RWPE1 (cell line): ENCODE measurements around the gene CD302.
"Not testable (repeated sequence)": the region's sequence is repeated elsewhere in the genome, so short reads cannot be mapped to it uniquely, and the experiment has no call there.

ENCODE experiments used
- CTCF ChIA-PET: fragments of 350-600 bp; sonication (Branson Sonifier 250); formaldehyde crosslinking; extraction: SDS; loops from one replicate; lab custom pipeline; 2021; lab: Yijun Ruan, JAX
- POLR2A ChIA-PET: fragments of 400-600 bp; formaldehyde crosslinking; extraction: SDS; loops from one replicate; lab custom pipeline; 2020; ENCODE audit warnings: antibody characterized with exemption; ENCODE audit not compliant: low non-redundant PET; lab: Yijun Ruan, JAX
- DNase-seq: peaks from one replicate; pipeline ENCODE4 v3.0.0; 2012; ENCODE audit warnings: low spot score
- H3K27ac ChIP-seq: fragments of 450-650 bp; 2 replicates; pipeline ENCODE4 v1.5.1; 2017
- TF ChIP-seq, protein P1 (sequence below): fragments of 450-650 bp; conservative IDR thresholded peaks from 2 replicates; pipeline ENCODE4 v1.5.1; 2017; ENCODE audit warnings: low read depth, mild to moderate bottlenecking

Gene CD302

DNA sequence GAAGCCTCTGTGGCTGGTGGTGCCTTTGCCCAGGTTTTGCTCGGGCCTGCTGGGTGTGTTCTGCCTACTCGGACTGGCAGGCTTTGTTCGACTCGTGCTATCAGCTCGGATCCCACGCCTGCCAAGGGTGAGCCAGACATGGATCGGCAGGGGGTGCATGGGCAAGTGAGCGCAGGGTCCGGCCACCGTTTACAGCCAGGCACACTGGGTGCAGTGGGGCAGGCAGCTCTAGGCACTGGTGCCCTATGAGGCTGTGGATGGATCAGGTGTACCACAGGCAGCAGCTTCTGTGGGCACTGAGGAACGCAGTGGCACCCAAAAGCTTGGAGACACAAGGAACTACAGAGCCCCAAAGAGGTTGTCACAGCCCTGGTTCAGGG is 60.1 kb downstream of the CD302 start:
- ChIA-PET POLR2A (no interaction called here), CTCF (interaction anchor here (0.6 kb wide), 1 partner anchor 39 kb away, joined by 3 read pairs; no protein-coding TSS in a partner anchor)
- peak overlapping the region; percentile 39 for H3K27ac ChIP-seq
- TF ChIP-seq, protein P1, sequence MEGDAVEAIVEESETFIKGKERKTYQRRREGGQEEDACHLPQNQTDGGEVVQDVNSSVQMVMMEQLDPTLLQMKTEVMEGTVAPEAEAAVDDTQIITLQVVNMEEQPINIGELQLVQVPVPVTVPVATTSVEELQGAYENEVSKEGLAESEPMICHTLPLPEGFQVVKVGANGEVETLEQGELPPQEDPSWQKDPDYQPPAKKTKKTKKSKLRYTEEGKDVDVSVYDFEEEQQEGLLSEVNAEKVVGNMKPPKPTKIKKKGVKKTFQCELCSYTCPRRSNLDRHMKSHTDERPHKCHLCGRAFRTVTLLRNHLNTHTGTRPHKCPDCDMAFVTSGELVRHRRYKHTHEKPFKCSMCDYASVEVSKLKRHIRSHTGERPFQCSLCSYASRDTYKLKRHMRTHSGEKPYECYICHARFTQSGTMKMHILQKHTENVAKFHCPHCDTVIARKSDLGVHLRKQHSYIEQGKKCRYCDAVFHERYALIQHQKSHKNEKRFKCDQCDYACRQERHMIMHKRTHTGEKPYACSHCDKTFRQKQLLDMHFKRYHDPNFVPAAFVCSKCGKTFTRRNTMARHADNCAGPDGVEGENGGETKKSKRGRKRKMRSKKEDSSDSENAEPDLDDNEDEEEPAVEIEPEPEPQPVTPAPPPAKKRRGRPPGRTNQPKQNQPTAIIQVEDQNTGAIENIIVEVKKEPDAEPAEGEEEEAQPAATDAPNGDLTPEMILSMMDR = no peak
- no peak for DNase-seq

DNA sequence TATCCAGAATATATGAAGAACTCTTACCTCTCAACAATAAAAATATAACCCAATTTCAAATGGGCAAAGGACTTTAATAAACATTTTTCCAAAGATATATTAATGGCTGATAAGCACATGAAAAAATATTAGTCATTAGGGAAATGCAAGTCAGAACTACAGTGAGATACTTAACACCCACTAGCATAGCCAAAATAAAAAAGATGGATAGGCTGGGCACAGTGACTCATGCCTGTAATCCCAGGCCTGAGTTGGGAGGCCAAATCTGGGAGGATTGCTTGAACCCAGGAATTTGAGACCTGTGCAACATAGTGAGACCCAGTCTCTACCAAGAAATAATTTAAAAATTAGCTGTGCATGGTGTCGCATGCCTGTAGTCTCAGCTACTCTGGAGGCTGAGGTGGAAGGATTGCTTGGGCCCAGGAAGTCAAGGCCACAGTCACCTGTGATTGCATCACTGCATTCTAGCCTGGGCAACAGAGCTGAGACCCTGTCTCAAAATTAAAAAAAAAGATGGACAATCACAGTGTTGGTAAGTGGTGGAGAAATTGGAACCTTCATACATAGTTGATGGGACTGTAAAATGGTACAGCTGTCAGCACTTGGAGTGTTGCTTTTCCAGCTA is 60.6 kb downstream of the CD302 start:
- peak overlapping the region; percentile 39 for H3K27ac ChIP-seq
- POLR2A ChIA-PET = no interaction called here
- CTCF ChIA-PET = no interaction called here
- DNase-seq = no peak
- TF ChIP-seq, protein P1 = no peak

DNA sequence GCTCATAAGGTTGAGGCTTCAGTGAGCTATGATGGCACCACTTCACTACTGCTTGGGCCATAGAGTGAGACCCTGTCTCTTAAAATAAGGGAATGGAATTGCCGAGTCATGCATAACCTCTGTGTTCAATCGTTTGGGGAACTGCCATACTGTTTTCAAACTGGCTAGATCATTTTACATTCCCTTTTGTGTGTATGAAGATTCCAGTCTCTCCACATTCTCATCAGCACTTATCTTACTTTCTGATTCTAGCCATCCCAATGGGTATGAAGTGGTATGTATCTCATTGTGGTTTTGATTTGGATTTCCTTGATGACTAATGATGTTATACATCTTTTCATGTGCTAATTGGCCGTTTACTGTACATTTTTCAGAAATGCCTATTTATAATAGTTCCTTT is 62.0 kb downstream of the CD302 start:
- POLR2A ChIA-PET = no interaction called here
- CTCF ChIA-PET = interaction anchor here (0.5 kb wide), 1 partner anchor 663 kb away, joined by 6 read pairs; no protein-coding TSS in a partner anchor

DNA sequence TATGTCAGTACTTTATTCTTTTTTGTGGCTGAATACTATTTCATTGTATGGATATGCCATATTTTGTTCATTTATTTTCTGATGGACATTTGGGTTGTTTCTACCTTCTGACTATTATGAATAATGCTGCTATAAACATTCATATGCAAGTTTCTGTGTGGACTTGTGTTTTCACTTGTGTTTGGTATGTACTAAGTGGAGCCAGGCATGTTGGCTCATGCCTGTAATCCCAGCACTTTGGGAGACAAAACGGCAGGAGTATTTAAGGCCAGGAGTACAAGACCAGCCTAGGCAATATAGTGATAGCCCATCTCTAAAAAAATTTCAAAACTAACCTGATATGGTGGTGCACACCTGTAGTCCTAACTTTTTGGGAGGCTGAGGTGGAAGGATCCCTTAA is 62.4 kb downstream of the CD302 start:
- TF ChIP-seq, protein P1 = no peak
- no peak overlapping the region for H3K27ac ChIP-seq
- ChIA-PET CTCF (interaction anchor here (0.5 kb wide), 1 partner anchor 663 kb away, joined by 6 read pairs; no protein-coding TSS in a partner anchor), POLR2A (no interaction called here)
- no peak for DNase-seq

More for the DNA sequence above, 62.0 kb downstream of the CD302 start:
- no peak overlapping the region for H3K27ac ChIP-seq
- TF ChIP-seq, protein P1 = no peak
- no peak for DNase-seq

DNA sequence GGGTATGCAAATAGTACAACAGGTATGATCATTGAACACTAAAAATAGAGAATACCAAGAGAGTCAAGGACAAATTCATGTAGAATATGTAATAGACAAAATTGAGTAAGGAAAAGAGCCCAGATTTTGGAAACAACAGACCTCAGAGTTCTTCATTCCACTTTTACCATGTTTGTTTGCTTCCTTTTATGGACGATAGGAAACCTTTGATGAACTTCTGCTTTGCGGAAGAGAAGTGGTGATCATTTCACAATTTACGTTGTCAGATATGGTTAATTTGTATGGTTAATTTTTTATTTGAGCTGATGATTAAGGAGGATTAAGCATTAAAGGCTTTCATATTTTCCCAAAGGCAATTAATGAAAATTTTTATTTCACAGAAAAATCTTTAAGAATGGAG is 69.4 kb downstream of the CD302 start:
- TF ChIP-seq, protein P1 = no peak
- CTCF ChIA-PET = no interaction called here
- POLR2A ChIA-PET = interaction anchor here (0.6 kb wide), 1 partner anchor 479 kb away, joined by 4 read pairs; no protein-coding TSS in a partner anchor
- H3K27ac ChIP-seq = no peak overlapping the region
- no peak for DNase-seq

DNA sequence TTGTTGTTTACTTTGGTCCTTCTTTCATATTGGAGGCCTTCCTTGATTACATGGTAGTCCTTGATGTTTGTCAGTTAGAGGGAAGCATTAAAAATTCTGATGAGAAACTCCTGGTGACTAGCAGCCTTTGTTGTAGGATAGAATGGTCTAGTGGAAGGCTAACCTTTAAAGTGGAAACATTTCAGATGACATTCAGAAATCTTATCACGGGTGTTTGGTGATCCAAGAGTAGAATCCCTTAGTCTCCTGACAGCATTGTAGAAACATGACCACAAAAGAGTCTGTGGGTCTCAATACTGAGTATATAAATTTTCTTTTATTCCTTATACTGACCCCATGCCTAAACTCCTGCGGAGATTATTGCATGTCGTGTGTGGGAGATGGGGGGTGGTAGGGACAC is 72.3 kb downstream of the CD302 start:
- POLR2A ChIA-PET = no interaction called here
- CTCF ChIA-PET = no interaction called here
- TF ChIP-seq, protein P1 = no peak
- H3K27ac ChIP-seq = no peak overlapping the region
- DNase-seq = no peak

DNA sequence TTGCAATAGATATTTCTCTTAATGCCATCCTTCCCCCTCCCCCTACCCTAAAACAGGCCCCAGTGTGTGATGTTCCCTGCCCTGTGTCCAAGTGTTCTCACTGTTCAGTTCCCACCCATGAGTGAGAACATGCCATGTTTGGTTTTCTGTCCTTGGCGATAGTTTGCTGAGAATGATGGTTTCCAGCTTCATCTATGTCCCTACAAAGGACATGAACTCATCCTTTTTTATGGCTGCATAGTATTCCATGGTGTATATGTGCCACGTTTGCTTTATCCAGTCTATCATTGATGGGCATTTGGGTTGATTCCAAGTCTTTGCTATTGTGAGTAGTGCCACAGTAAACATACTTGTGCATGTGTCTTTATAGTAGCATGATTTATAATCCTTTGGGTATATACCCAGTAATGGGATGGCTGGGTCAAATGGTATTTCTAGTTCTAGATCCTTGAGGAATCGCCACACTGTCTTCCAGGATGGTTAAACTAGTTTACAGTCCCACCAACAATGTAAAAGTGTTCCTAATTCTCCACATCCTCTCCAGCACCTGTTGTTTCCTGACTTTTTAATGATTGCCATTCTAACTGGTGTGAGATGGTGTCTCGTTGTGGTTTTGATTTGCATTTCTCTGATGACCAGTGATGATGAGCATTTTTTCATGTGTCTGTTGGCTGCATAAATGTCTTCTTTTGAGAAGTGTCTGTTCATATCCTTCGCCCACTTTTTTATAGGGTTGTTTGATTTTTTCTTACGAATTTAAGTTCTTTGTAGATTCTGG is 73.0 kb downstream of the CD302 start:
- POLR2A ChIA-PET, H3K27ac ChIP-seq, DNase-seq, CTCF ChIA-PET: not testable (repeated sequence)
